ENCODE data around the gene BNIP3. TPM values are rescaled to one million over a fixed set of nuclear protein-coding genes. Genes with fewer than 3 reads are reported as not detected.

Gene BNIP3
- total RNA-seq, 1 experiment from 2014 or later = 24.9 TPM

DNA sequence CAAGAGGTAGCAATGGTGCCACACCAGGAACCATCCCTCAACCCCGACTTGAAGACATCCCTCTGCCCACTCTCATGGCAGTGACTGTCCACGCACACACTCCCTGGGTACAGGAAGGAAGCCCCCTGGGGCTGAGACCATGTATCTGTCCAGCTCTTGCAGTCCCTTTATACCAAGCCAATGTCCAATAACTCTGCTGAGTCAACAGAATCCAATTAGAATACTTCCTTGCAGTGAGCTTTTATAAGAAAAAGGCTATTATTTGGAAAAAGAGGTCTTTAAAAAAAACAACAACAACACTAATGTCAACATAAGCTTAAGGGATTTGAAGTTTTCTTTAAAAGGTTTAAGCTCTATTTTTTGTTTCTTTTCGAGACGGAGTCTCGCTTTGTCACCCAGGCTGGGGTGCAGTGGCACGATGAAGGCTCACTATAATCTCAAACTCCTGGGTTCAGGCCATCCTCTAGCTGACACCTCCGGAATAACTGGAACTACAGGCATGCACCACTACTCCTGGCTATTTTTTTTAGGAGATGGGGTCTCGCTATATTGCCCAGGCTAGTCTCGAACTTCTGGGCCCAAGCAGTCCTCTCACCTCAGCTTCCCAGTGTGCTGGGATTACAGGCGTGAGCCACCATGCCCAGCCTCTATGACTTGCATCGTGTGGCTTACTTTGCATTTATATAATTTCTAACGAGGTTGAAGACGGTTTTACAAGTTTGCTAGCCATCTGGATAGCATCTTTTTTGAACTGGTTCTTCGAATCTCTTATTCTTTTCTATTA lies 7.5 kb downstream of the BNIP3 start:
- H3K36me3 ChIP-seq (ENCODE audit: insufficient read depth, low read length, poor library complexity, severe bottlenecking) = peaks cover 22% of the 10 kb centered on the region
- TF ChIP-seq CTCF (conservative IDR thresholded peaks at IDR 0.05; ENCODE audit: low read depth, low read length) (no peak), EZH2 (IDR thresholded peaks at IDR 0.05; ENCODE audit: borderline replicate concordance, low read depth, low read length, poor library complexity, severe bottlenecking) (no peak)
- peaks cover 24% of the 10 kb centered on the region for H3K4me1 ChIP-seq (ENCODE audit: insufficient read depth, low read length, poor library complexity, severe bottlenecking)
- H3K9me3 ChIP-seq (ENCODE audit: low read depth, low read length, poor library complexity, severe bottlenecking) = no peaks in the 10 kb centered on the region
- CTCF ChIA-PET = no interaction called here
- POLR2A ChIA-PET (ENCODE audit: low non-redundant PET) = no interaction called here
- no peak overlapping the region for H3K4me3 ChIP-seq (ENCODE audit: low read depth, low read length, poor library complexity, severe bottlenecking)
- no peak overlapping the region for H3K27ac ChIP-seq (ENCODE audit: low read depth, low read length, poor library complexity, severe bottlenecking)
- no TSS peak for BruUV-seq (replicated peaks)
- no peaks in the 10 kb centered on the region for H3K27me3 ChIP-seq (replicated peaks; ENCODE audit: insufficient read depth, low read depth, low read length, poor library complexity)
- no peak for DNase-seq (ENCODE audit: low spot score)
- intact Hi-C loops (cut with micrococcal nuclease; ENCODE audit: unreplicated experiment) = no loop called here

DNA sequence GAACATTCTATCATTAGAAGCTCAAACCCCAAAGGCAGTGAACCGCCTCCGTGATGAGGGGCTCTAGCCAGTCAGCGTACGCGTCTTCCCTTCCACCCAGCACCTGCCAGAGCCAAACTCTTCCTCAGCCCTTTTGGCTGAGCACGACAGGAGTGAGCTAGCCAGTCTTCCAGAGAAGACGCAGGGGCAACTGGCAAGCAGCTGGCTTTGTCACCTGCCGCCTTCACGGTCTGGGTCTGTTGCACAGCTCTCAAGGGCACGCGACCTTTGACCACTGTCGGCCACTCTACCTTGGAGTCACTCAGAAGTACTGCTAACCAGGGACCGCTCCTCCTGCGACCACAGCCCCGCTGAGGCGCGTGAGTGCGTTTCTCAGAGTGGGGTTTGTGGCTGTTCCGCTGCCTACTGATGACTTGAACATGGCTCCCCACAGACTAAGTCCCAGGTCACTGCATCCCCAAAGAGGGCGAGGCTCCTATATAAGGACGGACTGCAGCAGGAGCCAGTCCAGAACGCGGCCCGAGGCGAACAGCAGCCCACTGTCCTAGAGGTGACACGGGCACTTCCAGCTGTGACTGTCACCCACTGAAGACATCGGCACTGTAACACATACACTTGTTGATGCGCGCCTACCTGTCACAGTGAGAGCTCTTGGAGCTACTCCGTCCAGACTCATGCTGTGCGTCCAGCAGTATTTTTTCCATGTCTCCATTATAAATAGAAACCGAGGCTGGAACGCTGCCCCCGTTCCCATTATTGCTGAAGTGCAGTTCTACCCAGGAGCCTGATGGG lies 8.4 kb downstream of the BNIP3 start:
- no TSS peak for BruUV-seq (replicated peaks)
- DNase-seq (ENCODE audit: low spot score) = no peak
- intact Hi-C loops (cut with micrococcal nuclease; ENCODE audit: unreplicated experiment) = no loop called here
- ChIA-PET POLR2A (ENCODE audit: low non-redundant PET) (no interaction called here), CTCF (no interaction called here)
- peak overlapping the region; percentile 64 for H3K27ac ChIP-seq (ENCODE audit: low read depth, low read length, poor library complexity, severe bottlenecking)
- H3K36me3 ChIP-seq (ENCODE audit: insufficient read depth, low read length, poor library complexity, severe bottlenecking) = peaks cover 31% of the 10 kb centered on the region
- H3K9me3 ChIP-seq (ENCODE audit: low read depth, low read length, poor library complexity, severe bottlenecking) = no peaks in the 10 kb centered on the region
- H3K27me3 ChIP-seq (replicated peaks; ENCODE audit: insufficient read depth, low read depth, low read length, poor library complexity) = no peaks in the 10 kb centered on the region
- no peak for TF ChIP-seq EZH2 (IDR thresholded peaks at IDR 0.05; ENCODE audit: borderline replicate concordance, low read depth, low read length, poor library complexity, severe bottlenecking)
- TF ChIP-seq CTCF (conservative IDR thresholded peaks at IDR 0.05; ENCODE audit: low read depth, low read length) = no peak
- peak overlapping the region; percentile 5 for H3K4me3 ChIP-seq (ENCODE audit: low read depth, low read length, poor library complexity, severe bottlenecking)
- H3K4me1 ChIP-seq (ENCODE audit: insufficient read depth, low read length, poor library complexity, severe bottlenecking) = peaks cover 24% of the 10 kb centered on the region

- Histone ChIP-seq H3K27me3 (replicated peaks; ENCODE audit: insufficient read depth, low read depth, low read length, poor library complexity) (no peaks in the 10 kb centered on the region), H3K4me3 (ENCODE audit: low read depth, low read length, poor library complexity, severe bottlenecking) (peak overlapping the region; percentile 5), H3K9me3 (ENCODE audit: low read depth, low read length, poor library complexity, severe bottlenecking) (no peaks in the 10 kb centered on the region), H3K36me3 (ENCODE audit: insufficient read depth, low read length, poor library complexity, severe bottlenecking) (peaks cover 33% of the 10 kb centered on the region), H3K27ac (ENCODE audit: low read depth, low read length, poor library complexity, severe bottlenecking) (peak overlapping the region; percentile 64), H3K4me1 (ENCODE audit: insufficient read depth, low read length, poor library complexity, severe bottlenecking) (peaks cover 19% of the 10 kb centered on the region)
- peak; percentile 89 for DNase-seq (ENCODE audit: low spot score)
- no TSS peak for BruUV-seq (replicated peaks)
- CTCF ChIA-PET = no interaction called here
- intact Hi-C loops (cut with micrococcal nuclease; ENCODE audit: unreplicated experiment) = no loop called here
- POLR2A ChIA-PET (ENCODE audit: low non-redundant PET) = no interaction called here
- TF ChIP-seq EZH2 (IDR thresholded peaks at IDR 0.05; ENCODE audit: borderline replicate concordance, low read depth, low read length, poor library complexity, severe bottlenecking) (no peak), CTCF (conservative IDR thresholded peaks at IDR 0.05; ENCODE audit: low read depth, low read length) (no peak)
Measured at GRCh38 chr10:131972474-131973071, 9.2 kb downstream of the BNIP3 start.

Measured in A673 (cell line).